Neural cell (in vitro differentiated cells): ENCODE measurements around the gene COL2A1. TPM values are rescaled to one million over a fixed set of nuclear protein-coding genes. Genes with fewer than 3 reads are reported as not detected.

Source experiments
- H2AFZ ChIP-seq: fragments of 200-600, 300-800 bp; sonication (generic), shearing (Covaris generic); 2 replicates; pipeline ENCODE4 v1.6.0; 2014; ENCODE audit warnings: low read depth, mild to moderate bottlenecking, antibody characterized with exemption, low read length, moderate library complexity
- H3F3A ChIP-seq: fragments of 200-600 bp; shearing (Covaris generic); 2 replicates; pipeline ENCODE4 v1.6.1; 2016; ENCODE audit warnings: mild to moderate bottlenecking, moderate library complexity, mixed read lengths, antibody characterized with exemption, low read length; ENCODE audit not compliant: insufficient read depth, poor library complexity, severe bottlenecking
- H3K27ac ChIP-seq: fragments of 200-600, 300-800 bp; sonication (generic), shearing (Covaris generic); 2 replicates; pipeline ENCODE4 v1.5.1; 2014; ENCODE audit warnings: mild to moderate bottlenecking, low read length, moderate library complexity
- H3K27me3 ChIP-seq: fragments of 300-800, 200-600 bp; sonication (generic), shearing (Covaris generic); 2 replicates; pipeline ENCODE4 v1.6.0; 2014; ENCODE audit warnings: mild to moderate bottlenecking, low read depth, low read length, moderate library complexity; ENCODE audit not compliant: insufficient read depth
- H3K36me3 ChIP-seq: fragments of 300-800, 200-600 bp; sonication (generic), shearing (Covaris generic); 2 replicates; pipeline ENCODE4 v1.5.1; 2014; ENCODE audit warnings: mild to moderate bottlenecking, antibody characterized with exemption, low read length, moderate library complexity; ENCODE audit not compliant: insufficient read depth
- H3K4me2 ChIP-seq: fragments of 300-800, 200-600 bp; sonication (generic), shearing (Covaris generic); 2 replicates; pipeline ENCODE4 v1.6.0; 2014; ENCODE audit warnings: mild to moderate bottlenecking, low read length
- H3K4me3 ChIP-seq: fragments of 300-800, 200-600 bp; sonication (generic), shearing (Covaris generic); 2 replicates; pipeline ENCODE4 v1.5.1; 2014; ENCODE audit warnings: mild to moderate bottlenecking, low read length, moderate library complexity
- H3K79me2 ChIP-seq: fragments of 200-600 bp; shearing (Covaris generic); replicated peaks from 2 replicates; pipeline ENCODE4 v1.6.0; 2014; ENCODE audit warnings: mild to moderate bottlenecking, low read length, moderate library complexity; ENCODE audit not compliant: insufficient read depth
- H3K9ac ChIP-seq: fragments of 300-800, 200-600 bp; sonication (generic), shearing (Covaris generic); 2 replicates; pipeline ENCODE4 v1.6.1; 2016; ENCODE audit warnings: mild to moderate bottlenecking, low read length, mixed read lengths
- H3K9me2 ChIP-seq: fragments of 200-600 bp; shearing (Covaris generic); 2 replicates; pipeline ENCODE4 v1.6.1; 2016; ENCODE audit warnings: mild to moderate bottlenecking, low read length, mixed read lengths; ENCODE audit not compliant: insufficient read depth
- H3K9me3 ChIP-seq: fragments of 200-600, 300-800 bp; sonication (generic), shearing (Covaris generic); 2 replicates; pipeline ENCODE4 v1.6.1; 2016; ENCODE audit warnings: mild to moderate bottlenecking, mixed run types, low read length, moderate library complexity, mixed read lengths
- H4K20me1 ChIP-seq: fragments of 200-600 bp; shearing (Covaris generic); 2 replicates; pipeline ENCODE4 v1.6.1; 2016; ENCODE audit warnings: mild to moderate bottlenecking, mixed run types; ENCODE audit not compliant: insufficient read depth
- EP300 ChIP-seq: fragments of 450-650 bp; conservative IDR thresholded peaks from 2 replicates; pipeline ENCODE4 v1.6.1; 2014; ENCODE audit warnings: antibody characterized with exemption, mild to moderate bottlenecking, moderate library complexity; ENCODE audit not compliant: poor library complexity, severe bottlenecking
- EZH2 ChIP-seq: fragments of 200-600, 300-800 bp; shearing (Covaris generic), sonication (generic); IDR thresholded peaks from 2 replicates; pipeline ENCODE4 v1.6.1; 2014; ENCODE audit warnings: antibody characterized with exemption, low read length, borderline replicate concordance, mild to moderate bottlenecking; ENCODE audit not compliant: insufficient read depth, poor library complexity, severe bottlenecking
- MXI1 ChIP-seq: fragments of 450-650 bp; conservative IDR thresholded peaks from 2 replicates; pipeline ENCODE4 v1.6.1; 2014; ENCODE audit warnings: antibody characterized with exemption, mild to moderate bottlenecking; ENCODE audit not compliant: poor library complexity, severe bottlenecking
- POLR2AphosphoS5 ChIP-seq: IDR thresholded peaks from 2 replicates; pipeline ENCODE4 v1.6.1; 2012
- RAD21 ChIP-seq: fragments of 450-650 bp; conservative IDR thresholded peaks from 2 replicates; pipeline ENCODE4 v1.6.1; 2014; ENCODE audit warnings: antibody characterized with exemption, mild to moderate bottlenecking, moderate library complexity
- SMC3 ChIP-seq: fragments of 450-650 bp; conservative IDR thresholded peaks from 2 replicates; pipeline ENCODE4 v1.6.1; 2014; ENCODE audit warnings: antibody characterized with exemption, mild to moderate bottlenecking, moderate library complexity; ENCODE audit not compliant: poor library complexity
- TAF1 ChIP-seq: IDR thresholded peaks from 2 replicates; pipeline ENCODE4 v1.6.1; 2012; ENCODE audit warnings: low read depth
- polyA plus RNA-seq: library from polyadenylated mRNA; depleted of rRNA; stranded (reverse); fragments of >200 nt; gene quantifications from 2 replicates; pipeline ENCODE4 v1.2.3, GENCODE V29; 2014
- TF ChIP-seq, protein P1 (sequence below): fragments of 450-650 bp; IDR thresholded peaks from 2 replicates; pipeline ENCODE4 v1.5.1; 2014; ENCODE audit warnings: antibody characterized with exemption, mild to moderate bottlenecking, moderate library complexity; ENCODE audit not compliant: poor library complexity, severe bottlenecking
- TF ChIP-seq, protein P2 (sequence below): IDR thresholded peaks from 2 replicates; pipeline ENCODE4 v1.6.1; 2012; ENCODE audit warnings: borderline replicate concordance

The COL2A1 gene
- polyA plus RNA-seq, 1 donor from 2014 or later, result 1.3 TPM

DNA sequence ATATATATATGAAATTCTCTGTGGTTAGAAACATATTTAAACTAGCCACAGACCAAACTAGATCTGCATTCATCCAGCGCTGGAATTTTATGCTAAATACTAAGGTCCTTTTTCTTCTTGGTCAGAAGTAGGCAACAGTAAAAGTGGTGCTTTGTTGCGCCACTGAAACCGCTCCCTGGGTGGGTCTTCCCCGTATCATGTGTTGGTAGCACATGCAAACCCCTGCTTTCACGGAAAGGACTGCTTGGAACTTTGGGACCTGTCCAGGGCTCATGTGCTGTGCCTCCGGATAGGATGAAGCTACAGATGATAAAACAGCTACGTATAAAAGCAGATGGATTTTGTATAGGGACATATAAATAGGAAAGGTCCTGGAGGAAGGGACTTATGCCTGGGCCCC lies 40.1 kb upstream of the COL2A1 start:
- Histone ChIP-seq H3K9ac (no peak overlapping the region), H3K36me3 (peaks cover 7% of the 10 kb centered on the region), H3K4me2 (no peak overlapping the region), H3F3A (no peaks in the 10 kb centered on the region), H4K20me1 (no peaks in the 10 kb centered on the region), H3K9me3 (no peaks in the 10 kb centered on the region), H3K9me2 (no peaks in the 10 kb centered on the region), H3K4me3 (no peak overlapping the region), H3K27ac (no peak overlapping the region), H3K79me2 (no peaks in the 10 kb centered on the region), H3K27me3 (no peaks in the 10 kb centered on the region), H2AFZ (no peak overlapping the region)
- TF ChIP-seq POLR2AphosphoS5, result no peak
- TF ChIP-seq EZH2, result no peak
- TF ChIP-seq SMC3, result no peak

DNA sequence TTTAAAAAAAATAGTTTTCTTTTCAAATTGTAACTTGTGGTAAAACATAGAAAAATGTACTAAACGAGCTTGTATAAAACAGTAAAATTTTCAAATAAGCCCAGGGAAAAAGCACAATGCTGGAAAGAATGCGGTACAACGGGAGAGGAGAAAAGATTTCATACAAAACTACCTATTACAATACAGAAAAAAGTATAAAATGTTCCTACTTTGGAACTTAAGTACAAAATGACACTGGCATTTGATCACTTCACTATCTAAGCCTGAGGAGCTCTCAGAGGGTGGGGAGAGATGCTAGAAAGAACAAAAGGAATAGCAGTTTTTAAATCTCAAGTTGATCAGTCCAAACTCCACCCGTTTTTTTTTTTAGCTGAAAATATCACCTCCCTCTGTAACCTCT lies 39.5 kb upstream of the COL2A1 start:
- no peaks in the 10 kb centered on the region for H3K9me2 ChIP-seq
- H2AFZ ChIP-seq, result no peak overlapping the region
- H3K9me3 ChIP-seq, result no peaks in the 10 kb centered on the region
- no peak overlapping the region for H3K4me3 ChIP-seq
- H3F3A ChIP-seq, result no peaks in the 10 kb centered on the region
- no peaks in the 10 kb centered on the region for H4K20me1 ChIP-seq
- no peak overlapping the region for H3K9ac ChIP-seq
- H3K27me3 ChIP-seq, result no peaks in the 10 kb centered on the region
- peaks cover 7% of the 10 kb centered on the region for H3K36me3 ChIP-seq
- TF ChIP-seq SMC3 (no peak), MXI1 (no peak), RAD21 (no peak), TAF1 (no peak), EP300 (no peak), POLR2AphosphoS5 (no peak), EZH2 (no peak)
- TF ChIP-seq, protein P1, sequence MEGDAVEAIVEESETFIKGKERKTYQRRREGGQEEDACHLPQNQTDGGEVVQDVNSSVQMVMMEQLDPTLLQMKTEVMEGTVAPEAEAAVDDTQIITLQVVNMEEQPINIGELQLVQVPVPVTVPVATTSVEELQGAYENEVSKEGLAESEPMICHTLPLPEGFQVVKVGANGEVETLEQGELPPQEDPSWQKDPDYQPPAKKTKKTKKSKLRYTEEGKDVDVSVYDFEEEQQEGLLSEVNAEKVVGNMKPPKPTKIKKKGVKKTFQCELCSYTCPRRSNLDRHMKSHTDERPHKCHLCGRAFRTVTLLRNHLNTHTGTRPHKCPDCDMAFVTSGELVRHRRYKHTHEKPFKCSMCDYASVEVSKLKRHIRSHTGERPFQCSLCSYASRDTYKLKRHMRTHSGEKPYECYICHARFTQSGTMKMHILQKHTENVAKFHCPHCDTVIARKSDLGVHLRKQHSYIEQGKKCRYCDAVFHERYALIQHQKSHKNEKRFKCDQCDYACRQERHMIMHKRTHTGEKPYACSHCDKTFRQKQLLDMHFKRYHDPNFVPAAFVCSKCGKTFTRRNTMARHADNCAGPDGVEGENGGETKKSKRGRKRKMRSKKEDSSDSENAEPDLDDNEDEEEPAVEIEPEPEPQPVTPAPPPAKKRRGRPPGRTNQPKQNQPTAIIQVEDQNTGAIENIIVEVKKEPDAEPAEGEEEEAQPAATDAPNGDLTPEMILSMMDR, result no peak
- TF ChIP-seq, protein P2, sequence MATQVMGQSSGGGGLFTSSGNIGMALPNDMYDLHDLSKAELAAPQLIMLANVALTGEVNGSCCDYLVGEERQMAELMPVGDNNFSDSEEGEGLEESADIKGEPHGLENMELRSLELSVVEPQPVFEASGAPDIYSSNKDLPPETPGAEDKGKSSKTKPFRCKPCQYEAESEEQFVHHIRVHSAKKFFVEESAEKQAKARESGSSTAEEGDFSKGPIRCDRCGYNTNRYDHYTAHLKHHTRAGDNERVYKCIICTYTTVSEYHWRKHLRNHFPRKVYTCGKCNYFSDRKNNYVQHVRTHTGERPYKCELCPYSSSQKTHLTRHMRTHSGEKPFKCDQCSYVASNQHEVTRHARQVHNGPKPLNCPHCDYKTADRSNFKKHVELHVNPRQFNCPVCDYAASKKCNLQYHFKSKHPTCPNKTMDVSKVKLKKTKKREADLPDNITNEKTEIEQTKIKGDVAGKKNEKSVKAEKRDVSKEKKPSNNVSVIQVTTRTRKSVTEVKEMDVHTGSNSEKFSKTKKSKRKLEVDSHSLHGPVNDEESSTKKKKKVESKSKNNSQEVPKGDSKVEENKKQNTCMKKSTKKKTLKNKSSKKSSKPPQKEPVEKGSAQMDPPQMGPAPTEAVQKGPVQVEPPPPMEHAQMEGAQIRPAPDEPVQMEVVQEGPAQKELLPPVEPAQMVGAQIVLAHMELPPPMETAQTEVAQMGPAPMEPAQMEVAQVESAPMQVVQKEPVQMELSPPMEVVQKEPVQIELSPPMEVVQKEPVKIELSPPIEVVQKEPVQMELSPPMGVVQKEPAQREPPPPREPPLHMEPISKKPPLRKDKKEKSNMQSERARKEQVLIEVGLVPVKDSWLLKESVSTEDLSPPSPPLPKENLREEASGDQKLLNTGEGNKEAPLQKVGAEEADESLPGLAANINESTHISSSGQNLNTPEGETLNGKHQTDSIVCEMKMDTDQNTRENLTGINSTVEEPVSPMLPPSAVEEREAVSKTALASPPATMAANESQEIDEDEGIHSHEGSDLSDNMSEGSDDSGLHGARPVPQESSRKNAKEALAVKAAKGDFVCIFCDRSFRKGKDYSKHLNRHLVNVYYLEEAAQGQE, result no peak
- H3K27ac ChIP-seq, result no peak overlapping the region
- no peaks in the 10 kb centered on the region for H3K79me2 ChIP-seq
- no peak overlapping the region for H3K4me2 ChIP-seq
